ENCODE results near the gene RBM25. TPM values are rescaled to one million over a fixed set of nuclear protein-coding genes. Genes with fewer than 3 reads are reported as not detected.
"Not testable (repeated sequence)": the region's sequence is repeated elsewhere in the genome, so short reads cannot be mapped to it uniquely, and the experiment has no call there.

Gene RBM25
- polyA plus RNA-seq, 1 donor = 124 TPM

GRCh38 chr14:73027546-73027945 is 30.8 kb upstream of the RBM25 start:
- no CpG with 5 or more reads among the region's 3 CpGs for WGBS (ENCODE audit: insufficient coverage, low lambda C conversion rate)
- Histone ChIP-seq H3K27ac (ENCODE audit: low read length) (no peak overlapping the region), H3K4me1 (ENCODE audit: control insufficient read depth, insufficient read depth, low read length) (peaks cover 2% of the 10 kb centered on the region), H3K36me3 (ENCODE audit: control insufficient read depth, insufficient read depth, low read length) (peaks cover 17% of the 10 kb centered on the region), H3K4me3 (ENCODE audit: low read length) (peak overlapping the region; percentile 55), H3K9me3 (ENCODE audit: control insufficient read depth, low read depth, low read length) (no peaks in the 10 kb centered on the region), H3K27me3 (ENCODE audit: control insufficient read depth, insufficient read depth, low read length) (no peaks in the 10 kb centered on the region)
- no peak for DNase-seq

- Histone ChIP-seq H3K27me3 (ENCODE audit: control insufficient read depth, insufficient read depth, low read length) (no peaks in the 10 kb centered on the region), H3K36me3 (ENCODE audit: control insufficient read depth, insufficient read depth, low read length) (peaks cover 14% of the 10 kb centered on the region), H3K27ac (ENCODE audit: low read length) (no peak overlapping the region), H3K9me3 (ENCODE audit: control insufficient read depth, low read depth, low read length) (no peaks in the 10 kb centered on the region), H3K4me3 (ENCODE audit: low read length) (no peak overlapping the region), H3K4me1 (ENCODE audit: control insufficient read depth, insufficient read depth, low read length) (peaks cover 2% of the 10 kb centered on the region)
- no peak for DNase-seq
Measured at GRCh38 chr14:73027984-73028383, 30.4 kb upstream of the RBM25 start.

GRCh38 chr14:73036706-73037450 is 21.5 kb upstream of the RBM25 start:
- H3K4me3 ChIP-seq (ENCODE audit: low read length); H3K9me3 ChIP-seq (ENCODE audit: control insufficient read depth, low read depth, low read length); H3K27me3 ChIP-seq (ENCODE audit: control insufficient read depth, insufficient read depth, low read length); H3K36me3 ChIP-seq (ENCODE audit: control insufficient read depth, insufficient read depth, low read length); DNase-seq; H3K4me1 ChIP-seq (ENCODE audit: control insufficient read depth, insufficient read depth, low read length); H3K27ac ChIP-seq (ENCODE audit: low read length): not testable (repeated sequence)
- no CpG with 5 or more reads among the region's 9 CpGs for WGBS (ENCODE audit: insufficient coverage, low lambda C conversion rate)

GRCh38 chr14:73047808-73048207 is 10.5 kb upstream of the RBM25 start:
- H3K4me1 ChIP-seq (ENCODE audit: control insufficient read depth, insufficient read depth, low read length) = no peaks in the 10 kb centered on the region
- DNase-seq = no peak
- H3K27ac ChIP-seq (ENCODE audit: low read length) = no peak overlapping the region
- no peaks in the 10 kb centered on the region for H3K36me3 ChIP-seq (ENCODE audit: control insufficient read depth, insufficient read depth, low read length)
- WGBS (ENCODE audit: insufficient coverage, low lambda C conversion rate) = no CpG with 5 or more reads among the region's 1 CpG
- no peaks in the 10 kb centered on the region for H3K27me3 ChIP-seq (ENCODE audit: control insufficient read depth, insufficient read depth, low read length)
- no peaks in the 10 kb centered on the region for H3K9me3 ChIP-seq (ENCODE audit: control insufficient read depth, low read depth, low read length)
- no peak overlapping the region for H3K4me3 ChIP-seq (ENCODE audit: low read length)

- DNase-seq = no peak
- WGBS (ENCODE audit: insufficient coverage, low lambda C conversion rate) = no CpG with 5 or more reads among the region's 4 CpGs
- no peaks in the 10 kb centered on the region for H3K4me1 ChIP-seq (ENCODE audit: control insufficient read depth, insufficient read depth, low read length)
- H3K27ac ChIP-seq (ENCODE audit: low read length) = no peak overlapping the region
- no peaks in the 10 kb centered on the region for H3K36me3 ChIP-seq (ENCODE audit: control insufficient read depth, insufficient read depth, low read length)
- H3K27me3 ChIP-seq (ENCODE audit: control insufficient read depth, insufficient read depth, low read length) = no peaks in the 10 kb centered on the region
- no peaks in the 10 kb centered on the region for H3K9me3 ChIP-seq (ENCODE audit: control insufficient read depth, low read depth, low read length)
- no peak overlapping the region for H3K4me3 ChIP-seq (ENCODE audit: low read length)
Measured at GRCh38 chr14:73049428-73049827, 8.9 kb upstream of the RBM25 start.

GRCh38 chr14:73055251-73055650 is 3.1 kb upstream of the RBM25 start:
- Histone ChIP-seq H3K4me3 (ENCODE audit: low read length) (no peak overlapping the region), H3K4me1 (ENCODE audit: control insufficient read depth, insufficient read depth, low read length) (peaks cover 3% of the 10 kb centered on the region), H3K27me3 (ENCODE audit: control insufficient read depth, insufficient read depth, low read length) (no peaks in the 10 kb centered on the region), H3K36me3 (ENCODE audit: control insufficient read depth, insufficient read depth, low read length) (no peaks in the 10 kb centered on the region), H3K27ac (ENCODE audit: low read length) (no peak overlapping the region), H3K9me3 (ENCODE audit: control insufficient read depth, low read depth, low read length) (peaks cover 2% of the 10 kb centered on the region)
- WGBS (ENCODE audit: insufficient coverage, low lambda C conversion rate) = no CpG with 5 or more reads among the region's 1 CpG
- no peak for DNase-seq

- Histone ChIP-seq H3K9me3 (ENCODE audit: control insufficient read depth, low read depth, low read length) (peaks cover 2% of the 10 kb centered on the region), H3K27ac (ENCODE audit: low read length) (peak overlapping the region; percentile 94), H3K27me3 (ENCODE audit: control insufficient read depth, insufficient read depth, low read length) (no peaks in the 10 kb centered on the region), H3K36me3 (ENCODE audit: control insufficient read depth, insufficient read depth, low read length) (peaks cover 6% of the 10 kb centered on the region), H3K4me1 (ENCODE audit: control insufficient read depth, insufficient read depth, low read length) (peaks cover 4% of the 10 kb centered on the region), H3K4me3 (ENCODE audit: low read length) (peak overlapping the region; percentile 90)
- 14% methylated on average over 2 of the region's 8 CpGs for WGBS (ENCODE audit: insufficient coverage, low lambda C conversion rate)
- DNase-seq = no peak
Measured at GRCh38 chr14:73057944-73058223, 450 bp upstream of the RBM25 start.

- peak overlapping the region; percentile 94 for H3K27ac ChIP-seq (ENCODE audit: low read length)
- H3K4me3 ChIP-seq (ENCODE audit: low read length) = peak overlapping the region; percentile 90
- peak; percentile 5 to 69 for DNase-seq
- 0% methylated on average over 5 of the region's 27 CpGs for WGBS (ENCODE audit: insufficient coverage, low lambda C conversion rate)
- peaks cover 6% of the 10 kb centered on the region for H3K36me3 ChIP-seq (ENCODE audit: control insufficient read depth, insufficient read depth, low read length)
- peaks cover 2% of the 10 kb centered on the region for H3K9me3 ChIP-seq (ENCODE audit: control insufficient read depth, low read depth, low read length)
- H3K27me3 ChIP-seq (ENCODE audit: control insufficient read depth, insufficient read depth, low read length) = no peaks in the 10 kb centered on the region
- peaks cover 4% of the 10 kb centered on the region for H3K4me1 ChIP-seq (ENCODE audit: control insufficient read depth, insufficient read depth, low read length)
Measured at GRCh38 chr14:73058922-73059673, 764 bp downstream of the RBM25 start.

GRCh38 chr14:73069585-73069984 is 11.3 kb downstream of the RBM25 start:
- Histone ChIP-seq H3K4me3 (ENCODE audit: low read length) (no peak overlapping the region), H3K4me1 (ENCODE audit: control insufficient read depth, insufficient read depth, low read length) (no peaks in the 10 kb centered on the region), H3K9me3 (ENCODE audit: control insufficient read depth, low read depth, low read length) (no peaks in the 10 kb centered on the region)

GRCh38 chr14:73091044-73091443 is 32.7 kb downstream of the RBM25 start:
- H3K36me3 ChIP-seq (ENCODE audit: control insufficient read depth, insufficient read depth, low read length) = peaks cover 52% of the 10 kb centered on the region
- H3K4me1 ChIP-seq (ENCODE audit: control insufficient read depth, insufficient read depth, low read length) = no peaks in the 10 kb centered on the region
- no peaks in the 10 kb centered on the region for H3K9me3 ChIP-seq (ENCODE audit: control insufficient read depth, low read depth, low read length)
- H3K27ac ChIP-seq (ENCODE audit: low read length) = no peak overlapping the region
- H3K4me3 ChIP-seq (ENCODE audit: low read length) = no peak overlapping the region
- no CpG with 5 or more reads among the region's 2 CpGs for WGBS (ENCODE audit: insufficient coverage, low lambda C conversion rate)
- DNase-seq = no peak
- no peaks in the 10 kb centered on the region for H3K27me3 ChIP-seq (ENCODE audit: control insufficient read depth, insufficient read depth, low read length)

More at GRCh38 chr14:73069585-73069984, 11.3 kb downstream of the RBM25 start:
- DNase-seq = no peak
- no peak overlapping the region for H3K27ac ChIP-seq (ENCODE audit: low read length)
- peaks cover 53% of the 10 kb centered on the region for H3K36me3 ChIP-seq (ENCODE audit: control insufficient read depth, insufficient read depth, low read length)
- no peaks in the 10 kb centered on the region for H3K27me3 ChIP-seq (ENCODE audit: control insufficient read depth, insufficient read depth, low read length)
- no CpG with 5 or more reads among the region's 4 CpGs for WGBS (ENCODE audit: insufficient coverage, low lambda C conversion rate)

GRCh38 chr14:73097421-73097820 is 39.1 kb downstream of the RBM25 start:
- WGBS (ENCODE audit: insufficient coverage, low lambda C conversion rate) = 100% methylated on average over 1 of the region's 11 CpGs
- H3K27me3 ChIP-seq (ENCODE audit: control insufficient read depth, insufficient read depth, low read length) = no peaks in the 10 kb centered on the region
- H3K4me1 ChIP-seq (ENCODE audit: control insufficient read depth, insufficient read depth, low read length) = no peaks in the 10 kb centered on the region
- no peaks in the 10 kb centered on the region for H3K9me3 ChIP-seq (ENCODE audit: control insufficient read depth, low read depth, low read length)
- peaks cover 45% of the 10 kb centered on the region for H3K36me3 ChIP-seq (ENCODE audit: control insufficient read depth, insufficient read depth, low read length)
- no peak for DNase-seq
- H3K4me3 ChIP-seq (ENCODE audit: low read length) = no peak overlapping the region
- no peak overlapping the region for H3K27ac ChIP-seq (ENCODE audit: low read length)

Data from large intestine (tissue), 3 donors.